Measurements from ENCODE around the gene MPND.

GRCh38 chr19:4373013-4373367 is 29.6 kb downstream of the MPND start:
- TF ChIP-seq CTCF (conservative IDR thresholded peaks at IDR 0.05; ENCODE audit: low read length): no peak
- no peak for TF ChIP-seq EZH2phosphoT487 (IDR thresholded peaks at IDR 0.05; ENCODE audit: borderline replicate concordance, low read depth, low read length)

All from OCI-LY7 (cell line).